Stomach (tissue), 4 donors: ENCODE results near the gene CNOT3.

Experiments
- EP300 ChIP-seq: sonication (generic); formaldehyde crosslinking; IDR thresholded peaks from one replicate; pipeline ENCODE4 v1.6.1; 2017; ENCODE audit warnings: antibody characterized with exemption
- TF ChIP-seq, protein P1 (sequence below), 7 experiments: fragments of 450-650 bp in 4 of 7; fragments of 200-600 bp in 3 of 7; sonication (generic) in 3 of 7; IDR thresholded peaks; one replicate each; pipeline ENCODE4 v1.5.1; 2016 to 2019; ENCODE audit warnings: antibody characterized with exemption in 7 of 7, control low read depth in 2 of 7, mild to moderate bottlenecking in 1 of 7

DNA sequence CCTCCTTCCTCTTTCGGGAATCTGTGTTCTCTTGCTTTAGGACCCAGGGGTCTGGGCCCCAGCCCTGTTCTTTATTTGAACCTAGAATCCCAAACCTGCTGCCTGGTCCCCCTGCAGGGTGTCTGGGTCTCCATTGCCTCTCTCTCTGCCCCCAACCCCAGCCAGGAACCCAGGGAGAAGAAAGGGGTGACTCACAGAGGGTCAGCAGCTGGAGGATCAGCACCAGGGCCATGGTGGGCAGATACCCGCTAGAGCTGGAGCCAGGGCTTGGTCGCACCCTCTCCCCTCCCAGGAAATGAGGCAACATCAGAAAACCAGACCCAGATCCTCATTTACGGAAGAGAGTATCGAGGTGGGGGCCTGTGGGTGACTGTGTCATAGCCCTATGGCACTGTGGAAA, 37.0 kb upstream of the CNOT3 start, which contains the start of gene OSCAR:
- no peak for TF ChIP-seq EP300
- TF ChIP-seq, protein P1, sequence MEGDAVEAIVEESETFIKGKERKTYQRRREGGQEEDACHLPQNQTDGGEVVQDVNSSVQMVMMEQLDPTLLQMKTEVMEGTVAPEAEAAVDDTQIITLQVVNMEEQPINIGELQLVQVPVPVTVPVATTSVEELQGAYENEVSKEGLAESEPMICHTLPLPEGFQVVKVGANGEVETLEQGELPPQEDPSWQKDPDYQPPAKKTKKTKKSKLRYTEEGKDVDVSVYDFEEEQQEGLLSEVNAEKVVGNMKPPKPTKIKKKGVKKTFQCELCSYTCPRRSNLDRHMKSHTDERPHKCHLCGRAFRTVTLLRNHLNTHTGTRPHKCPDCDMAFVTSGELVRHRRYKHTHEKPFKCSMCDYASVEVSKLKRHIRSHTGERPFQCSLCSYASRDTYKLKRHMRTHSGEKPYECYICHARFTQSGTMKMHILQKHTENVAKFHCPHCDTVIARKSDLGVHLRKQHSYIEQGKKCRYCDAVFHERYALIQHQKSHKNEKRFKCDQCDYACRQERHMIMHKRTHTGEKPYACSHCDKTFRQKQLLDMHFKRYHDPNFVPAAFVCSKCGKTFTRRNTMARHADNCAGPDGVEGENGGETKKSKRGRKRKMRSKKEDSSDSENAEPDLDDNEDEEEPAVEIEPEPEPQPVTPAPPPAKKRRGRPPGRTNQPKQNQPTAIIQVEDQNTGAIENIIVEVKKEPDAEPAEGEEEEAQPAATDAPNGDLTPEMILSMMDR (IDR thresholded peaks at IDR 0.05), result no peak
